ENCODE measurements around the gene NEDD4L. TPM values are rescaled to one million over a fixed set of nuclear protein-coding genes. Genes with fewer than 3 reads are reported as not detected.

NEDD4L gene
- total RNA-seq, 6 experiments from 2014 or later = 11.2 to 28.1 (median 15.7) TPM

GRCh38 chr18:58300867-58301266, 256.8 kb downstream of the NEDD4L start:
- H3K4me1 Mint-ChIP-seq (ENCODE audit: low read depth) = peaks cover 24% of the 10 kb centered on the region
- H3K27ac Mint-ChIP-seq = no peak overlapping the region
- no peak overlapping the region for H3K4me3 Mint-ChIP-seq
- no peak for DNase-seq
- H3K36me3 Mint-ChIP-seq (ENCODE audit: low read depth) = peaks cover 9% of the 10 kb centered on the region
- TF ChIP-seq, protein P1, sequence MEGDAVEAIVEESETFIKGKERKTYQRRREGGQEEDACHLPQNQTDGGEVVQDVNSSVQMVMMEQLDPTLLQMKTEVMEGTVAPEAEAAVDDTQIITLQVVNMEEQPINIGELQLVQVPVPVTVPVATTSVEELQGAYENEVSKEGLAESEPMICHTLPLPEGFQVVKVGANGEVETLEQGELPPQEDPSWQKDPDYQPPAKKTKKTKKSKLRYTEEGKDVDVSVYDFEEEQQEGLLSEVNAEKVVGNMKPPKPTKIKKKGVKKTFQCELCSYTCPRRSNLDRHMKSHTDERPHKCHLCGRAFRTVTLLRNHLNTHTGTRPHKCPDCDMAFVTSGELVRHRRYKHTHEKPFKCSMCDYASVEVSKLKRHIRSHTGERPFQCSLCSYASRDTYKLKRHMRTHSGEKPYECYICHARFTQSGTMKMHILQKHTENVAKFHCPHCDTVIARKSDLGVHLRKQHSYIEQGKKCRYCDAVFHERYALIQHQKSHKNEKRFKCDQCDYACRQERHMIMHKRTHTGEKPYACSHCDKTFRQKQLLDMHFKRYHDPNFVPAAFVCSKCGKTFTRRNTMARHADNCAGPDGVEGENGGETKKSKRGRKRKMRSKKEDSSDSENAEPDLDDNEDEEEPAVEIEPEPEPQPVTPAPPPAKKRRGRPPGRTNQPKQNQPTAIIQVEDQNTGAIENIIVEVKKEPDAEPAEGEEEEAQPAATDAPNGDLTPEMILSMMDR (IDR thresholded peaks at IDR 0.05) = no peak
- peaks cover 3% of the 10 kb centered on the region for H3K27me3 Mint-ChIP-seq (ENCODE audit: insufficient read depth)
- H3K9me3 Mint-ChIP-seq = peaks cover 17% of the 10 kb centered on the region

DNA sequence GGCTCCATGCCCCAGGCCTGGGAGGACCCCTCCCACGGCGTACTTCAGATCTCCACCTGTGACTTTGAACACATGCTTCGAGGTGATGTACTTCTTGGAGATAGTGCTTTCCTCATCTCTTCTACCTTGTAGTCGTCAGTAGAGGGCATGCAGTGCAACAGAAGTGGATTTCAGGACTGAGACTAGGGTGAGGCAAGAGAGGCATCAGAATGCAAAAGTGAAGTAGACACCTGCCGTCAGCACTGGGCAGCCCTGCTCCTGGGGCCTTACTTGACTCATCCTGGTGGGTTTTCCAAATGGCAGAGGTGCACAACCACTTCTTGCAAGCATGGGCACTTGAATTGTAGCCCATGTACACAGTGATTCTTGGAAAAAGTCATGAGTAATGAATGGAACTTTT, 258.8 kb downstream of the NEDD4L start:
- Mint-ChIP-seq H3K27me3 (ENCODE audit: insufficient read depth) (peaks cover 7% of the 10 kb centered on the region), H3K4me3 (no peak overlapping the region), H3K27ac (no peak overlapping the region), H3K4me1 (ENCODE audit: low read depth) (peaks cover 19% of the 10 kb centered on the region), H3K36me3 (ENCODE audit: low read depth) (peaks cover 15% of the 10 kb centered on the region), H3K9me3 (peaks cover 24% of the 10 kb centered on the region)
- no peak for DNase-seq
- TF ChIP-seq, protein P1 (IDR thresholded peaks at IDR 0.05) = no peak

GRCh38 chr18:58303363-58303762, 259.3 kb downstream of the NEDD4L start:
- Mint-ChIP-seq H3K4me3 (no peak overlapping the region), H3K27ac (no peak overlapping the region), H3K27me3 (ENCODE audit: insufficient read depth) (peaks cover 7% of the 10 kb centered on the region), H3K9me3 (peaks cover 24% of the 10 kb centered on the region), H3K4me1 (ENCODE audit: low read depth) (peaks cover 14% of the 10 kb centered on the region), H3K36me3 (ENCODE audit: low read depth) (peaks cover 15% of the 10 kb centered on the region)
- TF ChIP-seq, protein P1 (IDR thresholded peaks at IDR 0.05) = no peak
- no peak for DNase-seq

GRCh38 chr18:58305792-58306191, 261.8 kb downstream of the NEDD4L start:
- no peak for DNase-seq
- peaks cover 7% of the 10 kb centered on the region for H3K27me3 Mint-ChIP-seq (ENCODE audit: insufficient read depth)
- H3K36me3 Mint-ChIP-seq (ENCODE audit: low read depth) = peaks cover 15% of the 10 kb centered on the region
- peaks cover 24% of the 10 kb centered on the region for H3K9me3 Mint-ChIP-seq
- no peak overlapping the region for H3K4me3 Mint-ChIP-seq
- TF ChIP-seq, protein P1 (IDR thresholded peaks at IDR 0.05) = no peak
- no peak overlapping the region for H3K27ac Mint-ChIP-seq
- H3K4me1 Mint-ChIP-seq (ENCODE audit: low read depth) = peaks cover 5% of the 10 kb centered on the region; the same call in 1 of the 2 replicates

DNA sequence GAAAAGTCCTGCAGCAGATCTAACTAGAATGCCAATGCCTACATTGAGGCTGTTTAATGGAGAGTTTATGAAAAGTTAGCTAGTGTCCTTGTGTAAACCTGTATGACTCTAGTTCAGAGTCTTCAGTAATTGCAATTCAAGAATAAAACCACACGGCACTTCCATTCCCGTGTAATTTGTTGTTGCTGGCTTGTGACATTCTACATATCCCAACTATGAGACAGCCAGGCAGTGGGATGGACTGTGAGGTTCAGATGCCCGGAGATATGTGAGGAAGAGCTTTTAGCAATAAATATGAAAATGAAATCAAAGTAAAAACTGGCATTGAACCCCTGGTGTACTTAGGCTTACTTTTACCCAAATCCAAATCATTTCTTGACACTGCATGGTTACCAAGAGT, 263.4 kb downstream of the NEDD4L start:
- H3K36me3 Mint-ChIP-seq (ENCODE audit: low read depth) = peaks cover 15% of the 10 kb centered on the region
- peaks cover 5% of the 10 kb centered on the region; the same call in 1 of the 2 replicates for H3K4me1 Mint-ChIP-seq (ENCODE audit: low read depth)
- H3K9me3 Mint-ChIP-seq = peaks cover 24% of the 10 kb centered on the region
- H3K27ac Mint-ChIP-seq = no peak overlapping the region
- H3K4me3 Mint-ChIP-seq = no peak overlapping the region
- DNase-seq = no peak
- peaks cover 7% of the 10 kb centered on the region for H3K27me3 Mint-ChIP-seq (ENCODE audit: insufficient read depth)
- TF ChIP-seq, protein P1 (IDR thresholded peaks at IDR 0.05) = no peak

DNA sequence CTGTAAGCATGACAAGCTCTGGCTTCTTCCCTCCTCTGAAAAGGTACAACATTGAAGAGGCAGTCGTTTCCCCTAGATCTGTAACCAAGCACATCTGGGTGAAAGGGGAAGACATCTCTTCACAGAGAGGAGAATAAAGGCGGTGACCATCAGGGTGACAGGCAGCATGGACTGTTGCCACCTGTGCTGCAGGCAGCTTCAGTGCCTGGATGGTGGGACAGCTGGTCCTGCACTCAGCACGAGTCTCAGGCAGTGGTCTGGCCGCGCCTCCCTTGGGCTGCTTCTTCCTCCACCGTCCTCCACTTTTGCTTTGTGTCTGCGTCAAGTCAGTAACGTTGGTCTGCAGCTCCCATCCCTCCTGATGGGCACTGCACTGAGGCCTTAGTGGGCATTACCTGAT, 264.4 kb downstream of the NEDD4L start:
- Mint-ChIP-seq H3K9me3 (peaks cover 24% of the 10 kb centered on the region), H3K4me3 (no peak overlapping the region), H3K4me1 (ENCODE audit: low read depth) (peaks cover 5% of the 10 kb centered on the region), H3K27me3 (ENCODE audit: insufficient read depth) (peaks cover 7% of the 10 kb centered on the region), H3K36me3 (ENCODE audit: low read depth) (peaks cover 15% of the 10 kb centered on the region), H3K27ac (no peak overlapping the region)
- no peak for DNase-seq
- TF ChIP-seq, protein P1 (IDR thresholded peaks at IDR 0.05) = no peak
